A549 (cell line): Measurements from ENCODE around the gene PNMA1.

Experiments
- CTCF ChIP-seq: fragments of >200 bp; sonication (Bioruptor Twin); formaldehyde crosslinking; IDR thresholded peaks from 3 replicates; pipeline ENCODE4 v1.5.1; 2016
- MAFK ChIP-seq: fragments of 450-650 bp; IDR thresholded peaks from 2 replicates; pipeline ENCODE4 v1.6.1; 2014; ENCODE audit not compliant: partially characterized antibody
- MAX ChIP-seq: IDR thresholded peaks from 2 replicates; pipeline ENCODE4 v1.6.1; 2012

DNA sequence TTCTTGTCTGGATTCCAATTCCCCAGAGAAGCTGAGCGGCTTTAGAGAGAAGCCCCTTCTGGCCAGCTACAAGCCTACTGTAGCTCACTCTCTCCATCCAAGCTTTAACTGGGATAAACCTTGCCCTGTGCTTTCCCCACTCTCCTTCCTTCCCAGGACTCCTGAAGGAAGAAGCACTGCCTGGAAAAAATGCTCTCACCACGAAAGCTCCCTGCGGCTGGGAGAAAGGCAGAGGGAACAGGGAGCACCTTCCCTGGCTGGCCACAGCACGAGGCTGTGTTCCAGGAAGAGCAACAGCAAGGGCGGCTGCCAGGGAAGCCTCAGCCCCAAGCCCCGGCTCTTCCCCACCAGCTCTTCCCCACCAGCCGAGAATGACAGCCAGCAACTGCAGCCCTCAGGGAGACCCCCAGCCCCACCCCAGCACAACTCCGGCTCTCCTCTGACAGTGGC is 40.8 kb upstream of the PNMA1 start:
- TF ChIP-seq MAX, result no peak
- no peak for TF ChIP-seq MAFK
- no peak for TF ChIP-seq CTCF
